OCI-LY3 (cell line): ENCODE results near the gene ERC2.

Experiments
- H2AFZ ChIP-seq: fragments of 200-600, 300-600 bp; shearing (Covaris generic); 2 replicates; pipeline ENCODE4 v1.6.0; 2014; ENCODE audit warnings: antibody characterized with exemption, low read depth, low read length
- H3K27ac ChIP-seq: fragments of 200-600, 300-600 bp; sonication (generic); 2 replicates; pipeline ENCODE4 v1.5.1; 2014; ENCODE audit warnings: mild to moderate bottlenecking, low read length, moderate library complexity, mixed read lengths
- H3K27me3 ChIP-seq: fragments of 200-600, 300-600 bp; sonication (generic); 2 replicates; pipeline ENCODE4 v1.6.1; 2014; ENCODE audit warnings: low read depth, low read length, mixed read lengths
- H3K36me3 ChIP-seq: fragments of 200-600, 300-600 bp; sonication (generic); replicated peaks from 2 replicates; pipeline ENCODE3; 2014; ENCODE audit warnings: low read depth, low read length, mixed read lengths
- H3K4me1 ChIP-seq: fragments of 300-600, 200-600 bp; sonication (generic); 2 replicates; pipeline ENCODE4 v1.6.1; 2014; ENCODE audit warnings: low read length, mixed read lengths
- H3K4me2 ChIP-seq: fragments of 200-600, 300-600 bp; sonication (generic); 2 replicates; pipeline ENCODE4 v1.6.1; 2014; ENCODE audit warnings: low read length, mixed read lengths
- H3K4me3 ChIP-seq: fragments of 300-600, 200-600 bp; sonication (generic); 2 replicates; pipeline ENCODE4 v1.5.1; 2014; ENCODE audit warnings: antibody characterized with exemption, mild to moderate bottlenecking, low read length, moderate library complexity
- H3K79me2 ChIP-seq: fragments of 300-600, 200-600 bp; shearing (Covaris generic); 2 replicates; pipeline ENCODE4 v1.6.1; 2014; ENCODE audit warnings: mild to moderate bottlenecking, low read length, mixed read lengths
- H3K9ac ChIP-seq: fragments of 300-600, 200-600 bp; shearing (Covaris generic); 2 replicates; pipeline ENCODE4 v1.6.0; 2014; ENCODE audit warnings: mild to moderate bottlenecking, low read length, moderate library complexity
- H3K9me3 ChIP-seq: fragments of 200-600, 300-600 bp; shearing (Covaris generic); 2 replicates; pipeline ENCODE4 v1.6.1; 2014; ENCODE audit warnings: low read length, mixed read lengths; ENCODE audit not compliant: insufficient read depth
- H4K20me1 ChIP-seq: fragments of 200-600, 300-600 bp; sonication (generic); 2 replicates; pipeline ENCODE4 v1.6.1; 2016; ENCODE audit warnings: low read length, mixed read lengths; ENCODE audit not compliant: insufficient read depth
- EZH2phosphoT487 ChIP-seq: fragments of 200-600 bp; shearing (Covaris generic); IDR thresholded peaks from 2 replicates; pipeline ENCODE4 v1.6.1; 2018; ENCODE audit warnings: antibody characterized with exemption, mixed run types, low read depth
- TF ChIP-seq, protein P1 (sequence below): fragments of 200-600, 300-600 bp; sonication (generic); IDR thresholded peaks from 2 replicates; pipeline ENCODE4 v1.5.1; 2014; ENCODE audit warnings: antibody characterized with exemption, low read length, low read depth

The ERC2 gene

DNA sequence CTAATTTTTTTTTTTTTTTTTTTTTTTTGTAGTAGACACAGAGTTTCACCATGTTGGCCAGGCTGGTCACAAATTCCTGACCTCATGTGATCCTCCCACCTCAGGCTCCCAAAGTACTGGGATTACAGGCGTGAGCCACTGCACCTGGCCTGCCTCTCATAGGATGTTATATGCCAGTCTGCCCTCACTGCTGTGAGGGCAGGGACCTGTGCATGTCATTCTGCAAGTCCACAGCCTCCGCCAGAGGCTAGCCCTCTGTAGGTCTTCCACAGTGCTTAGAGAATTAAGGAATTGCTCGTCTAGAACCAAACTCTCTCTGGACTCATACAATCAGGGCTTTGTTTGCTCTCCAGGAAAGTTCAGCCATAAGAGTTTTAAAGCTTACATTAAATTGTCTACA, 817.3 kb downstream of the ERC2 start:
- Histone ChIP-seq H3K4me3 (no peak overlapping the region), H3K9ac (no peak overlapping the region), H3K9me3 (no peaks in the 10 kb centered on the region), H3K4me2 (no peak overlapping the region), H4K20me1 (no peaks in the 10 kb centered on the region), H3K27me3 (peaks cover 7% of the 10 kb centered on the region), H3K27ac (no peak overlapping the region), H2AFZ (no peak overlapping the region), H3K36me3 (no peaks in the 10 kb centered on the region), H3K79me2 (no peaks in the 10 kb centered on the region), H3K4me1 (peaks cover 8% of the 10 kb centered on the region)
- TF ChIP-seq EZH2phosphoT487 = no peak
- TF ChIP-seq, protein P1, sequence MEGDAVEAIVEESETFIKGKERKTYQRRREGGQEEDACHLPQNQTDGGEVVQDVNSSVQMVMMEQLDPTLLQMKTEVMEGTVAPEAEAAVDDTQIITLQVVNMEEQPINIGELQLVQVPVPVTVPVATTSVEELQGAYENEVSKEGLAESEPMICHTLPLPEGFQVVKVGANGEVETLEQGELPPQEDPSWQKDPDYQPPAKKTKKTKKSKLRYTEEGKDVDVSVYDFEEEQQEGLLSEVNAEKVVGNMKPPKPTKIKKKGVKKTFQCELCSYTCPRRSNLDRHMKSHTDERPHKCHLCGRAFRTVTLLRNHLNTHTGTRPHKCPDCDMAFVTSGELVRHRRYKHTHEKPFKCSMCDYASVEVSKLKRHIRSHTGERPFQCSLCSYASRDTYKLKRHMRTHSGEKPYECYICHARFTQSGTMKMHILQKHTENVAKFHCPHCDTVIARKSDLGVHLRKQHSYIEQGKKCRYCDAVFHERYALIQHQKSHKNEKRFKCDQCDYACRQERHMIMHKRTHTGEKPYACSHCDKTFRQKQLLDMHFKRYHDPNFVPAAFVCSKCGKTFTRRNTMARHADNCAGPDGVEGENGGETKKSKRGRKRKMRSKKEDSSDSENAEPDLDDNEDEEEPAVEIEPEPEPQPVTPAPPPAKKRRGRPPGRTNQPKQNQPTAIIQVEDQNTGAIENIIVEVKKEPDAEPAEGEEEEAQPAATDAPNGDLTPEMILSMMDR = no peak

DNA sequence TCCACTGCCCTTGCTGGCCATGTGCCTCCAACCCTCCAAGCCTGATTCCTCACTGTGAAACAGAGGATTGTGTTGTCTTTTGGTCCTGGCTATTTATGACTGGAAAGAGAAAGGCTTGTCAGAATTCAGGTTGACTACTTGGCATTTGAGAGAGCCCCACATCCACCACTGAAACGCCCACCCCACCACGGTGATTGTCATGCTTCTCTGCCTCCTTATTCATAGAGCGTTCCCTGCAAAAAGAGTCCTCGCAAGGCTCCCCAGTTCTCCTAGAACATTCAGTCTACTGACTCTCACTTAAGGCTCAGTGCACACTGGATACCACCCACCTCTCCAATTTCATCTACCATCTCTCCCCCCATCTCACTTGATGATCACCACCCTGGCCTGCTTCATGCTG, 818.3 kb downstream of the ERC2 start:
- peaks cover 8% of the 10 kb centered on the region for H3K4me1 ChIP-seq
- no peak overlapping the region for H3K4me3 ChIP-seq
- H3K4me2 ChIP-seq = no peak overlapping the region
- H3K36me3 ChIP-seq = no peaks in the 10 kb centered on the region
- no peak overlapping the region for H3K27ac ChIP-seq
- H3K27me3 ChIP-seq = peaks cover 8% of the 10 kb centered on the region
- no peaks in the 10 kb centered on the region for H3K79me2 ChIP-seq
- H3K9ac ChIP-seq = no peak overlapping the region
- no peaks in the 10 kb centered on the region for H3K9me3 ChIP-seq
- H2AFZ ChIP-seq = no peak overlapping the region
- TF ChIP-seq, protein P1 = no peak
- no peak for TF ChIP-seq EZH2phosphoT487
- H4K20me1 ChIP-seq = no peaks in the 10 kb centered on the region

DNA sequence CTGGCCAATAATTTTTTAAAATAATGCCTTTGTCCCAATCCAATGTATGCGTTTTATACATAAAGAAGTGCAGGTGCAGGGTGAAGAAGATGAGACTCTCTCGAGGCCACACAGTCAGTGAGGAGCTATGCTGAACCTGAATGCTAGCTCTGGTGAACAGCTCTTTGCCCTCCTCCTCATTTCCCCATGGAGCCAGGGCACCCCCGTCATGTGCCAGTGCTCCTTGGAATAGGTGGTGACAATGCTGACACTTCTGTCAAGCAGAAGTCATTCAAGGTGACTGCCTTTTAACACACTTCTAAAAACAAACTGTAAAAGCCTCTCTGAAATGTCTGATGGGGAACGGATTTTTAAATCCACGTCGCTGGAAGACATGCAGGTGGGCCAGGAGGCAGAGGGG, 818.7 kb downstream of the ERC2 start:
- Histone ChIP-seq H3K4me3 (no peak overlapping the region), H3K4me1 (peaks cover 8% of the 10 kb centered on the region), H3K4me2 (no peak overlapping the region), H3K9ac (no peak overlapping the region), H4K20me1 (no peaks in the 10 kb centered on the region), H2AFZ (no peak overlapping the region), H3K27ac (no peak overlapping the region), H3K9me3 (no peaks in the 10 kb centered on the region), H3K79me2 (no peaks in the 10 kb centered on the region), H3K27me3 (peaks cover 8% of the 10 kb centered on the region), H3K36me3 (no peaks in the 10 kb centered on the region)
- no peak for TF ChIP-seq EZH2phosphoT487
- TF ChIP-seq, protein P1 = no peak

DNA sequence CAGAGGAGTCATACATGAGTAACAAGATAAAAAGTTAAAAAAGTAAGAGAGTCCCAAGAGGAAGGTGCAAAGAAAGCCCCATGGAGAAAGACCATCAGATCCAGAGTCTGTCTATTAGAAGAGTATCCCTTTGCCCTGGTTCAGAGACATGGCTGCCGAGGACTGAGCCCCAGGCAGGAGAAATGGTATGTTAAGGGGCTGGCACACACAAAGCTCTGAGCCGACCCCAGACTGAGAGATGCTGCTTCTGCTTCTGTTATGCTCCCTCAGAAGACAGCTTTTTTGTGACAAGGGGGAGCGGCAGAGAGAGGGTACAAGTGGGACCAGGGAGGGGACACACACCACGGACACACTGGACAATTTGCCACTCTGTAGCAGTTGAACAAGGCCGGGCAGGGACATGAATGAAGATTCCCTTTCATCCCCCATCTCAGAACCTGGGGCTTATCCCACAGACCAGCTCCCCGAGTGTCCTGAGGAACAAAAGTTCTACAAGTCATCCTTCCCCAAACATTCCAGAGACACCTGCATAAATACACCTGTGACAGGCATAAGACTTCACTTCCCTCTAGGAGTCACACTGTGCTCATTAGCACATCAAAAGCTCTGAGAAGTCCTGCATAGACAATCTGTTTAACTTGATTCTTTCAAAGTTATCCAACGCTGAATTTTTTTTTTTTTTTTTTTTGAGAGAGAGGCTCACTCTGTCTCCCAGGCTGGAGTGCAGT, 819.5 kb downstream of the ERC2 start:
- Histone ChIP-seq H2AFZ (no peak overlapping the region), H3K4me1 (peaks cover 1% of the 10 kb centered on the region), H3K36me3 (no peaks in the 10 kb centered on the region), H4K20me1 (no peaks in the 10 kb centered on the region), H3K4me2 (no peak overlapping the region), H3K79me2 (no peaks in the 10 kb centered on the region), H3K27me3 (peaks cover 8% of the 10 kb centered on the region), H3K27ac (no peak overlapping the region), H3K4me3 (no peak overlapping the region), H3K9me3 (no peaks in the 10 kb centered on the region), H3K9ac (no peak overlapping the region)
- TF ChIP-seq, protein P1 = no peak
- TF ChIP-seq EZH2phosphoT487 = no peak
